HepG2 (cell line): ENCODE results near the gene GNRH2. TPM values are rescaled to one million over a fixed set of nuclear protein-coding genes. Genes with fewer than 3 reads are reported as not detected.

Experiments
- ATAC-seq: fragments of 200-7000 bp; cut with Tn5 transposase; 3 replicates; pipeline ENCODE4 v1.9.1; 2020; ENCODE audit warnings: mild to moderate bottlenecking, moderate library complexity
- BruUV-seq: library from RNA; stranded (reverse); fragments of 400-500 nt; replicated peaks from 2 replicates; lab custom pipeline; 2021; lab: Mats Ljungman, UMichigan
- CTCF ChIA-PET: fragments of 300-600 bp; formaldehyde crosslinking; extraction: SDS; loops from one replicate; lab custom pipeline; 2021; ENCODE audit warnings: low total read pairs, inconsistent platforms, low intra/inter-chr PET ratio; lab: Yijun Ruan, JAX
- POLR2A ChIA-PET: fragments of 350-600 bp; sonication (Branson Sonifier 250); formaldehyde crosslinking; loops from one replicate; lab custom pipeline; 2020; ENCODE audit warnings: antibody characterized with exemption, inconsistent platforms; lab: Yijun Ruan, JAX
- DNase-seq: peaks from one replicate; pipeline ENCODE4 v3.0.0-alpha.2; 2015; ENCODE audit warnings: low spot score
- FAIRE-seq: peaks from 3 replicates; lab custom pipeline; 2011; peaks lifted over from hg19 to GRCh38; lab: Jason Lieb, UNC
- H2AFZ ChIP-seq: one replicate; pipeline ENCODE4 v1.6.1; 2011; ENCODE audit warnings: low read length, inconsistent platforms
- H3K27ac ChIP-seq: fragments of 300-600 bp; 3 replicates; pipeline ENCODE4 v1.8.0; 2011; ENCODE audit warnings: mixed run types, mild to moderate bottlenecking, mixed read lengths, low read length, inconsistent platforms; ENCODE audit not compliant: insufficient read depth; ENCODE audit errors: extremely low read length
- H3K27me3 ChIP-seq, 2 experiments: fragments of 200-600 bp in 1 of 2; 2 replicates in 1 of 2; 3 replicates in 1 of 2; pipeline versions ENCODE4 v1.6.0 to v1.8.0; 2011; ENCODE audit warnings: low read length in 2 of 2, mild to moderate bottlenecking in 2 of 2, moderate library complexity in 2 of 2, inconsistent platforms in 1 of 2; ENCODE audit not compliant: insufficient read depth in 2 of 2, control insufficient read depth in 1 of 2
- H3K36me3 ChIP-seq, 2 experiments: fragments of 200-600 bp in 1 of 2; replicated peaks in 1 of 2; 2 replicates in 1 of 2; 3 replicates in 1 of 2; pipeline versions ENCODE4 v1.5.1 to v1.8.0; 2011; ENCODE audit warnings: low read length in 2 of 2, inconsistent platforms in 1 of 2; ENCODE audit not compliant: insufficient read depth in 2 of 2, control insufficient read depth in 1 of 2
- H3K4me1 ChIP-seq: 2 replicates; pipeline ENCODE4 v1.5.1; 2012; ENCODE audit warnings: low read length, inconsistent platforms; ENCODE audit not compliant: insufficient read depth
- H3K4me2 ChIP-seq: 2 replicates; pipeline ENCODE4 v1.6.0; 2011; ENCODE audit warnings: low read depth, low read length, inconsistent platforms
- H3K4me3 ChIP-seq, 3 experiments: fragments of 200-600 bp in 1 of 3; sonication (generic), shearing (Covaris generic) in 1 of 3; replicated peaks in 1 of 3; 2 replicates each; pipeline ENCODE4 v1.5.1; 2011 to 2016; ENCODE audit warnings: low read length in 3 of 3, inconsistent platforms in 2 of 3, low read depth in 2 of 3, mild to moderate bottlenecking in 2 of 3, control low read depth in 1 of 3, mixed read lengths in 1 of 3; ENCODE audit not compliant: insufficient read depth in 1 of 3
- H3K79me2 ChIP-seq: one replicate; pipeline ENCODE4 v1.6.1; 2011; ENCODE audit warnings: low read length, inconsistent platforms; ENCODE audit not compliant: insufficient read depth
- H3K9ac ChIP-seq: 2 replicates; pipeline ENCODE4 v1.6.0; 2011; ENCODE audit warnings: mild to moderate bottlenecking, low read depth, low read length, inconsistent platforms; ENCODE audit not compliant: insufficient read depth
- H3K9me3 ChIP-seq: 2 replicates; pipeline ENCODE4 v1.5.1; 2012; ENCODE audit warnings: mild to moderate bottlenecking, low read length
- H4K20me1 ChIP-seq: 2 replicates; pipeline ENCODE4 v1.6.0; 2011; ENCODE audit warnings: inconsistent platforms, mild to moderate bottlenecking, low read length, moderate library complexity; ENCODE audit not compliant: insufficient read depth
- DNMT1 ChIP-seq: sonication (generic); formaldehyde crosslinking; IDR thresholded peaks from 2 replicates; pipeline ENCODE4 v1.5.1; 2020; ENCODE audit warnings: mild to moderate bottlenecking, missing genetic modification reagents
- HES4 ChIP-seq: sonication (generic); formaldehyde crosslinking; IDR thresholded peaks from 2 replicates; pipeline ENCODE4 v1.9.0; 2021; ENCODE audit warnings: mild to moderate bottlenecking, missing genetic modification reagents, borderline replicate concordance
- MED8 ChIP-seq: sonication (generic); formaldehyde crosslinking; IDR thresholded peaks from 2 replicates; pipeline ENCODE4 v1.8.1; 2023; ENCODE audit warnings: mild to moderate bottlenecking, missing genetic modification reagents; ENCODE audit not compliant: insufficient replicate concordance
- MEIS2 ChIP-seq: sonication (generic); formaldehyde crosslinking; IDR thresholded peaks from 2 replicates; pipeline ENCODE4 v1.9.0; 2021; ENCODE audit warnings: mild to moderate bottlenecking, missing genetic modification reagents
- MIER3 ChIP-seq: IDR thresholded peaks from 2 replicates; pipeline ENCODE4 v1.6.1; 2016; ENCODE audit warnings: missing compliant biosample characterization, borderline replicate concordance
- NCOR1 ChIP-seq: fragments of 200-600 bp; sonication (generic); IDR thresholded peaks from 2 replicates; pipeline ENCODE4 v1.7.0; 2017; ENCODE audit warnings: antibody characterized with exemption, low read length, borderline replicate concordance
- NFKB2 ChIP-seq: sonication (generic); formaldehyde crosslinking; IDR thresholded peaks from 2 replicates; pipeline ENCODE4 v1.4.0; 2020; ENCODE audit warnings: missing genetic modification reagents, borderline replicate concordance
- TAF15 ChIP-seq: fragments of 200-400 bp; formaldehyde crosslinking; IDR thresholded peaks from one replicate; pipeline ENCODE4 v1.6.1; 2018; ENCODE audit warnings: mild to moderate bottlenecking, low read depth, low read length; ENCODE audit not compliant: poor library complexity, severe bottlenecking
- TBP ChIP-seq: sonication (generic); formaldehyde crosslinking; IDR thresholded peaks from 2 replicates; pipeline ENCODE4 v1.5.0; 2020; ENCODE audit warnings: missing genetic modification reagents
- ZMYM2 ChIP-seq: sonication (generic); formaldehyde crosslinking; IDR thresholded peaks from 2 replicates; pipeline ENCODE4 v1.8.0; 2022; ENCODE audit warnings: mild to moderate bottlenecking, missing genetic modification reagents
- ZNF121 ChIP-seq: sonication (generic); formaldehyde crosslinking; IDR thresholded peaks from 2 replicates; pipeline ENCODE4 v1.5.0; 2020; ENCODE audit warnings: mild to moderate bottlenecking, missing genetic modification reagents
- ZNF350 ChIP-seq: sonication (generic); formaldehyde crosslinking; IDR thresholded peaks from 2 replicates; pipeline ENCODE4 v1.4.0; 2020; ENCODE audit warnings: mild to moderate bottlenecking, low read depth, missing genetic modification reagents, borderline replicate concordance
- ZNF431 ChIP-seq: sonication (generic); formaldehyde crosslinking; IDR thresholded peaks from 2 replicates; pipeline ENCODE4 v1.9.0; 2022; ENCODE audit warnings: missing genetic modification reagents, low read depth, mild to moderate bottlenecking, borderline replicate concordance
- ZNF652 ChIP-seq: IDR thresholded peaks from 2 replicates; pipeline ENCODE4 v1.6.1; 2016; ENCODE audit warnings: low read depth, borderline replicate concordance
- WGBS: methylation state at CpG from one replicate; pipeline ENCODE4 v1.1.6; 2017; ENCODE audit warnings: low lambda C conversion rate; 5-methylcytosine and 5-hydroxymethylcytosine counted together
- in situ Hi-C: cut with HindIII; loops from 2 replicates; pipeline ENCODE4 v1.10.0; 2017; ENCODE audit warnings: low pct_unique_long_range_greater_than_20kb; ENCODE audit not compliant: extremely low pct_ligation_motif_present
- intact Hi-C: fragments of 100-400 bp; cut with micrococcal nuclease; formaldehyde crosslinking; loops from one replicate; pipeline ENCODE4 v1.10.0; 2022; ENCODE audit not compliant: unreplicated experiment
- polyA plus RNA-seq, 8 experiments: library from polyadenylated mRNA; depleted of rRNA in 3 of 8; stranded (reverse) in 7 of 8; unstranded in 1 of 8; fragments of >200 nt; fragmentation: Illumina TruSeq in 4 of 8; extraction: Trizol in 4 of 8; gene quantifications; 2 replicates each; pipeline versions ENCODE4 v1.2.1 to v1.2.3, GENCODE V29; 2011 to 2016; ENCODE audit warnings: low read depth in 4 of 8, missing spikeins in 1 of 8, mixed read lengths in 1 of 8; ENCODE audit not compliant: insufficient read depth in 1 of 8
- total RNA-seq, 5 experiments: library from RNA; depleted of rRNA; stranded (reverse); fragments of >200 nt; fragmentation: Illumina TruSeq; extraction: Trizol; gene quantifications; 2 replicates each; pipeline ENCODE4 v1.2.3, GENCODE V29; 2016; ENCODE audit warnings: low read depth in 1 of 5
- TF ChIP-seq, protein P1 (sequence below): IDR thresholded peaks from 2 replicates; pipeline ENCODE4 v1.6.1; 2016; ENCODE audit warnings: missing genetic modification reagents, missing compliant biosample characterization
- TF ChIP-seq, protein P2 (sequence below): sonication (generic); formaldehyde crosslinking; IDR thresholded peaks from 2 replicates; pipeline ENCODE4 v1.8.1; 2023; ENCODE audit warnings: mild to moderate bottlenecking, moderate library complexity, missing genetic modification reagents

The GNRH2 gene
- total and polyA plus RNA-seq, 2 of the 13 experiments (the other 11 are each of a cell fraction or from before 2014, with no cell fraction given) = 0.28 TPM; not detected in 1

DNA sequence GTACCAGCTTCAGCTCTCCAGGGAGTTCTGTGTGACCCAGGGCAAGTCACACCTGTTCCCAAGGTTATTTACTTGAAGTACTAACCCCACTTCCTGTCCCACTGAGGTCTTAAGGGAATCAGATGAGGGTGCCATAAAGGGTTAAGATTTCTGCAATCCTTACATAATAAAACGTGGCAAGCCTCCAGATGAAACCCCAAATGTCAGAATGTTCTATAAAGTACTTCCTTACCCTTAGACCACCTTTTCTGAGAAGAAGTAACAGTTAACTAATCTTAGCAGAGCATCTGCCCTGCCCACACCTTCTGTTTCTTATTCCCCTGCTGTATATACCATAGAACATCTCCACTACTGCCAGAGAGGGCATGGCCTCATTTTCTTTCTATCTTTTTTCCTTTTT, 47.1 kb downstream of the GNRH2 start:
- TF ChIP-seq NCOR1 = no peak
- no peak for TF ChIP-seq NFKB2 (CRISPR knock-in tag)
- TF ChIP-seq ZNF652 (CRISPR knock-in tag) = peak; percentile 71
- TF ChIP-seq TAF15 = no peak
- no peak for TF ChIP-seq ZNF431
- no peak for TF ChIP-seq TBP (CRISPR knock-in tag)
- TF ChIP-seq MIER3 (CRISPR knock-in tag) = no peak
- no TSS peak for BruUV-seq
- Histone ChIP-seq H3K4me1 (peaks cover 9% of the 10 kb centered on the region), H3K9me3 (no peaks in the 10 kb centered on the region), H3K79me2 (no peaks in the 10 kb centered on the region), H2AFZ (no peak overlapping the region), H3K27me3 (peaks cover 7 to 24% of the 10 kb centered on the region in 2 experiments), H3K36me3 (no peaks in the 10 kb centered on the region), H3K27ac (no peak overlapping the region), H3K4me3 (no peak overlapping the region), H4K20me1 (no peaks in the 10 kb centered on the region), H3K9ac (no peak overlapping the region), H3K4me2 (no peak overlapping the region)
- intact Hi-C loops = no loop called here
- POLR2A ChIA-PET = no interaction called here
- in situ Hi-C loops = no loop called here
- DNase-seq (no peak), FAIRE-seq (no peak), ATAC-seq (no peak)
- CTCF ChIA-PET = no interaction called here
- WGBS = 3% methylated on average over 1 of the region's 1 CpG

DNA sequence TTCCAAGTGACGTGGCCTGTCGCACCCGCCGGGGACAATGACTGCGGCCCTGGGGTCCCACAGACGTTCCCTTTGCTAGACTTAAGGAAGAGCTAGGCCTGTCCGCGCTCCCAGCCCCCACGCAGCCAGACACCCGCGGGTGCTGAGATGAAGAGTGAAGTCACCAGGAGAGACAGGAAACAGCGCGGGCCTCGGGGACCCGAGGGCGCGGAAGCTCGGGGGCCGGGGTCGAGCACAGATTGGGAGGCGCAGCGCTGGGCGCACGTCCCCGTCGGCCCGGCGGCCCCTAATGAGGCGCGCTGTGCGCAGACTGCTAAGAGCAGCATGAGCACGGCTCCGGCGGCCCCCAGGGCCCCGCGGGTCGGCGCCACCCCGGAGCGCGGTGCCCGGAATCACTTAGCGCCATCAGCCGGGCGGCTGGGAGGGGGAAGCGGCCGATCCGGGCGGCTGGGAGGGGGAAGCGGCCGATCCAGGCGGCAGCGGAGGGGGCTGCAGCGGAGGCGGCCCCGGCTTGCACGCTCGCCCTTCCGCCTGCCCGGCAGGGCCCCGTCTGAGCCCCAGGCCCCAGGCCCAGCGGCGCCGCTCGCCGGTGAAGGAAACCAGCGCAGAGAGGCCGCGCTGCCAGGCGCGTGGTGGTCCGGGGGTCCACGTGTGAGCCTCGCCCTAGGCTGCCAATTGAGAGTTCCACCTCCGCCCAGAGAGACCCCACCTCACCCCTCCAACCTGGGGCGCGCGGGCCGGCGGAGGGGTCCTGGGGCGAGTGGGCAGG, 49.4 kb downstream of the GNRH2 start:
- Histone ChIP-seq H3K4me2 (no peak overlapping the region), H3K27me3 (peaks cover 4 to 18% of the 10 kb centered on the region in 2 experiments; a peak in 3 of 5 replicates), H3K27ac (no peak overlapping the region), H3K4me3 (no peak overlapping the region), H3K4me1 (peaks cover 11% of the 10 kb centered on the region), H4K20me1 (no peaks in the 10 kb centered on the region), H3K9ac (no peak overlapping the region), H3K36me3 (no peaks in the 10 kb centered on the region), H3K9me3 (no peaks in the 10 kb centered on the region), H2AFZ (no peak overlapping the region), H3K79me2 (no peaks in the 10 kb centered on the region)
- in situ Hi-C loops (no loop called here), intact Hi-C loops (no loop called here)
- FAIRE-seq (no peak), ATAC-seq (no peak), DNase-seq (no peak)
- no TSS peak for BruUV-seq
- CTCF ChIA-PET = no interaction called here
- WGBS = 85% methylated on average over 50 of the region's 81 CpGs
- POLR2A ChIA-PET = no interaction called here
- TF ChIP-seq ZNF350 (no peak), MEIS2 (no peak), HES4 (CRISPR knock-in tag) (no peak), DNMT1 (CRISPR knock-in tag) (no peak), MED8 (CRISPR knock-in tag) (no peak), ZMYM2 (CRISPR knock-in tag) (no peak), ZNF121 (CRISPR knock-in tag) (no peak)
- TF ChIP-seq, protein P1, sequence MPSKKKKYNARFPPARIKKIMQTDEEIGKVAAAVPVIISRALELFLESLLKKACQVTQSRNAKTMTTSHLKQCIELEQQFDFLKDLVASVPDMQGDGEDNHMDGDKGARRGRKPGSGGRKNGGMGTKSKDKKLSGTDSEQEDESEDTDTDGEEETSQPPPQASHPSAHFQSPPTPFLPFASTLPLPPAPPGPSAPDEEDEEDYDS (CRISPR knock-in tag) = no peak
- TF ChIP-seq, protein P2, sequence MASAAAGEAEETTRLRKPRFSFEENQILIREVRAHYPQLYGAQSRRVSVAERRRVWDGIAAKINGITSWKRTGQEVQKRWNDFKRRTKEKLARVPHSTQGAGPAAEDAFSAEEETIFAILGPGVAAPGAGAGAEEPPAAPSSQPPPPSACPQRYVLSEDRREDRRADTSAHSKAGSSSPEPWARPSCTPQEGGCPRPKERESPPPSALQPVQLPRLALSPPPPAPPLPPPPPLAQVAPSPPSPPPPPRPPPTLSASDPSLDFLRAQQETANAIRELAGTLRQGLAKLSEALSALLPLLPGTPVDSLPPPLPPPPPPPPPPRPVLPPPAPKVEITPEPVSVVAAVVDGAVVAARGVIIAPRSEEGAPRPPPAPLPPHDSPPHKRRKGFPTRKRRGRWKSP (CRISPR knock-in tag) = no peak
